HG02852 (cell line): Measurements from ENCODE around the gene PHLPP1.

Source experiments
- ATAC-seq: cut with Tn5 transposase; IDR thresholded peaks from one replicate; pipeline ENCODE4 v1.9.1; 2021; ENCODE audit warnings: mild to moderate bottlenecking, moderate library complexity; ENCODE audit not compliant: unreplicated experiment

Gene PHLPP1

GRCh38 chr18:62998443-62998842 is 283.1 kb downstream of the PHLPP1 start:
- no peak for ATAC-seq

GRCh38 chr18:62999392-62999791 is 284.1 kb downstream of the PHLPP1 start:
- no peak for ATAC-seq

DNA sequence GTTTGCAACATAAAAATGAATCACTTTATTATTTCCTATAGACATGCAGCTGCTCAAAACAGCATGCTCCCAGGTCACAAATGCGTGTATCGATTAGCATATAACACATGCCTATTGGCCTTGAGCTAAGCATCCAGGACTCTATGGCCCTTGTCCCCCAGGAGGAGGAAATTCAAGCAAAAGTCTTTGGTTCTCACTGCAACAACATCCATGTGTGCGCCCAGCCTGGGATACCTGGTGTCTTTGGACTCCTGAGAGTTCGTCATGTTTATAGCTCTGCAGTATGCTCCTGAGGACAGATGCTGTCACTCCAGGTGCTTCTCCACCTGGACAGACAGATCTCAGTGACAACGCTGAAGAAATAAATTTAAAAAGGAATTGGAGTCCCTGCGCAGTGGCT is 284.6 kb downstream of the PHLPP1 start:
- no peak for ATAC-seq

DNA sequence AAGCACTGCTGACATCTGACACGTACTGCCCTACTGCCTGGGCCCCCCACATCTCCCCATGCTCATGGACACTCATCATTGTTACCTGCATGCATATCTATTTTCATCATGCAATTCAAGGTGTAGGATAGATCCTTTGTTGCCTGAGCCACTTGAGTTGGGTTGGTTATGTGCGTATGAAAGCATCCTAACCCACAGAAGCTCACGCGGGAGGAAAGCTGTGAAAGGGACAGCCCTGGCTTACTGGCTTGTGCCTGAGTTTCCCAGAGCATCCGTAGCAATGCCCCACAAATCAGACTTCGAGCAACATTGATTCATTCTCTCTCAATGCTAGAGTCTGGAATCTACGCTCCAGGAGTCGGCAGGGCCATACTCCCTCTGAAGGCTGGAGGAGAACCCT is 285.5 kb downstream of the PHLPP1 start:
- ATAC-seq, result no peak

DNA sequence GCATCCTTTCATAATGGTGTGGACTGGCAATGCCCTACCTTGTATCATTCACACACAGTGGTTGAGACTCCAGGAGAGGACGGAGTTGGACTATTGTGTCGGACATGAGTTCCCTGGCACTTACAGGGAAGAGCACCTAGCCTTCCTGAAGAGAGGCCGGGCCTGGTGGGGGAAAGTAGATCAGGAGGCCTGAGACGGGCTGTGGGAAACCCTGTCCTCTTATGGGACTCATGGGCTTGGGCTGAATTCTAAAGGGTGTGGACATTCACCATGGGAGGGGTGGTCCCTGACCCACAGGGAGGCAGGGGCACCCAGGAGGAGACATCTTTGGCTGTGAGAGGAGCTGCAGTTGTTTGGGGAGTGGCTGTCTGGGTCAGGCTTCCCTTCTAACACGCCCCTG is 286.5 kb downstream of the PHLPP1 start:
- no peak for ATAC-seq

DNA sequence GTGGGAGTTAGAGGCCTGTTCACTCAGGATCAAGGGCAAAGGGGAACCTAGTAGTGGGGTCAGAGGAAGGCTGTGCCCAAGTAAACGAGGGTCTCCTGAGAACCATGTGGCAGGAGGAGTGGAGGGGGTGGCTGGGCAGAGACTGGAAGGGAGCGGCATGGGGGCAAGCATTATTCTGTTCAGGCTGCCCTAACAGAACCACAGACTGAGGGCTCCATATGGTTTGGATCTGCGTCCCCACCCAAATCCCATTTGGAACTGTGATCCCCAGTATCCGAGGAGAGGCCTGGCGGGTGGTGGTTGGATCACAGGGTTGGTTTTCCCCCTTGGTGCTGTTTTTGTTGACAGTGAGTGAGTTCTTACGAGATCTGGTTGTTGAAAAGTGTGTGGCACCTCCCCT is 287.0 kb downstream of the PHLPP1 start:
- ATAC-seq, result no peak

DNA sequence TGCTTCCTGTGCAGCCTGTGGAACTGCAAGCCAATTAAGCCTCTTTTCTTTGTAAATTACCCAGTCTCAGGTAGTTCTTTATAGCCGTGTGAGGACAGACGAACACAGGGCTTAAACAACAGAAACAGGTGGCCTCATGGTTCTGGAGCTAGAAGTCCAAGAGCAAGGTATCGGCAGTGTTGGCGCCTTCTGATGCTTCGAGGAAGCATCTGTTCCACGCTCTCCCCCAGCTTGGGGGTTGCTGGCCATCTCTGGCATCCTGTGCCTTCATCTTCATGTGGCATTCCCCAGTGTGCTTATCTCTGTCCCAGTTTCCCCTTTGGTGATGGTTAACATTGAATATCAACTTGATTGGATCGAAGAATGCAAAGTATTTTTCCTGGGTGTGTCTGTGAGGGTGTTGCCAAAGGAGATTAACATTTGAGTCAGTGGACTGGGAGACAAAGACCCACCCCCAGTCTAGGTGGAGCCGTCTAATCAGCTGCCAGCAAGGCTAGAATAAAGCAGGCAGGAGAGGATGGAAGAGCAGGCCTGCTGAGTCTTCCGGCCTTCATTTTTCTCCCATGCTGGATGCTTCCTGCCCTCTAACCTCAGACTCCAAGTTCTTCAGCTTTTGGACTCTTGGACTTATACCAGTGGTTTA is 287.6 kb downstream of the PHLPP1 start:
- no peak for ATAC-seq

- ATAC-seq, result no peak
These were observed 288.6 kb downstream of the PHLPP1 start for GRCh38 chr18:63003899-63004298.

DNA sequence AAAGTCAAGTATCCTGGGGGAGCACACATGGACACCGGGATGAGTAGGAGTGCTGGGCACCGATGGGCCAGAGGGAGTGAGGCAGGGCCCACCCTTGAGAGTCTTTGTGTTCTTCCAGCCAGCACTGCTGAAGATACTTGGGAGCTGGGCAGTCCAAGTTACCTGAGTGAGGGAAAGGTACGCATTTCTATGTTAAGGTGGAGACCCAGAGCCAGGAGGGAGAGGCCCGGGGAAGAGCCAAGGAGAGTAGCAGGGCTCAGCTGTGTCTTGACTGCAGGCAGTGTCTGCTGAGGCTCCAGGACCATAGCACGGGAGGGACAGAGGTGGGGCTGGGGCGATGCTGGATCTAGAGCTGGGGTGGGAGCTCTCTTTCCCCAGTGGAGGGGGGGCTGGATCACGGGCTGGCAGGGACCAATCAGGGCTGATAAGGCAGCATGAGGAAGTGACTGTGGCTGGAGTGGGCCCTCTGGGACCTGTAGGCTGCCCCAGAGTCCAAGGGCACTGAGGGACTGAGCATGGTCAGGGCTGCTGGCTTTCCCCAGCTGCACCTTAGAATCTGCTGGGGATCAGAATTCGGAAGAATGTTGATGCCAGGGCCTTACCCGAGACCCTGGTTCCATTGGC is 289.2 kb downstream of the PHLPP1 start:
- no peak for ATAC-seq

DNA sequence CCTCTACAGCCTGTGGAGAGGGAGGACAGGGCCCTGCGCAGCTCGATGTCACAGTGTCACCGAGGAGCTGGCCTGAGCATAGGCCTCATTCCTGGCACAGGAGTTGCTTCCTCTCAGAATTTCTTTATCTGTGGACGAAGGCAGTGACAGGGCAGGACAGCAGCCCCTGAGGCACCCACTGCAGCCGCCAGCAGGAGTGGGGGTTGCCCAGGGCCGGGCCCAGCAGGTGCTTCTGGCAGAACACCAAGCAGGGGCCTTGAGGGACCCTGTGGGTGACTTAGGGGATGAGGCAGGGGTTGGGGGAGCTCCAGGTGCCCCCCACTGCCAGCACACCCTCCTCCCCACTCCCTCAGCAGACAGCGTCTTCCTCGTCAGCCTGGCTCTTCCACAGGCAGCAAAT is 290.0 kb downstream of the PHLPP1 start:
- ATAC-seq, result no peak

DNA sequence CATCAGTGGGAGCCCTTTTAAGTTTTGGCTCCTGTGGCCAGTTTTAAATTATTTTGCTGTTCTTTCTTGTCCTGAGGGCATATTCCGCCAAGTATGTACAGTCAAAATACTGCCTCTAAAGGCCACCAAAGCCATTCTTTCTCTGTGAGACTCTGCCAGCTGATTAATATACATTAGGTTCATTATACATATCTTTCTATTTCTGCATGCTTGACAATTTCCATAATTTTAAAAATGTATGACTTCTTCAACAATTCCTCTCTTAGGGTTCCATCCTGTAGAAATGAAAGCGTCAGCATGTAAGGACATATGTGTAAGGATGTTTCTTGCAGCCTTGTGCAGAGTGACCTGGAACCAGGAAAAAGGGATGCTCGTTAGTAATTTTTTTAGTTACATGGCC is 291.9 kb downstream of the PHLPP1 start:
- ATAC-seq, result no peak

GRCh38 chr18:63016270-63016669 is 300.9 kb downstream of the PHLPP1 start:
- no peak for ATAC-seq

- no peak for ATAC-seq
These were observed 301.7 kb downstream of the PHLPP1 start for GRCh38 chr18:63017076-63017475.

- no peak for ATAC-seq
These were observed 302.6 kb downstream of the PHLPP1 start for GRCh38 chr18:63017977-63018376.

DNA sequence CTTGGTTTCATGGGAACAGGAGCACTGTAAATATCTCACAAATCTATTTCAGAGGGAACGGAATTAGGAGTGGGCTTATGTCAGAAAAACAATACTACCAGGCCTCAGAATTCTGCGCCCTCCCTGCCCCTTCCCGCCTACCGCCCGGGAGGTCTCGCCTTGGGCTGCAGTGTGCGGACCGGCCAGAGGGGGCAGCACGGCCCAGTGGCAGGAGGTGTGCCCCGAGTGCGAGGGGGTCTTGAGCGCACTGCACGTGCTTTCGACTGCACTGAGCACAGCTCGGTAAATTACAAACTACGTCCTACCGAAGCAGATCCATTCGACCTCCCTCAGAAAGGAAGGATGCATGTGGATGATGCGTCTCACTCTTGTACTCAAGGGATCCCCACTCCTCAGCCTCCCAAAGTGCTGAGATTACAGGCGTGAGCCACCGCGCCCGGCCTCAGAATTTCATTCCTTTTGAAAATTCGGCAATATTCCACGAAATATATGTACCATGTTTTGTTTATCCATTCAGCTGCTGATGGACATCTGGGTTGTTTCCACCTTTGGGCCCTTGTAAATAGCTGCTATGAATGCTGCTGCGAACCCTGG is 307.2 kb downstream of the PHLPP1 start:
- no peak for ATAC-seq

DNA sequence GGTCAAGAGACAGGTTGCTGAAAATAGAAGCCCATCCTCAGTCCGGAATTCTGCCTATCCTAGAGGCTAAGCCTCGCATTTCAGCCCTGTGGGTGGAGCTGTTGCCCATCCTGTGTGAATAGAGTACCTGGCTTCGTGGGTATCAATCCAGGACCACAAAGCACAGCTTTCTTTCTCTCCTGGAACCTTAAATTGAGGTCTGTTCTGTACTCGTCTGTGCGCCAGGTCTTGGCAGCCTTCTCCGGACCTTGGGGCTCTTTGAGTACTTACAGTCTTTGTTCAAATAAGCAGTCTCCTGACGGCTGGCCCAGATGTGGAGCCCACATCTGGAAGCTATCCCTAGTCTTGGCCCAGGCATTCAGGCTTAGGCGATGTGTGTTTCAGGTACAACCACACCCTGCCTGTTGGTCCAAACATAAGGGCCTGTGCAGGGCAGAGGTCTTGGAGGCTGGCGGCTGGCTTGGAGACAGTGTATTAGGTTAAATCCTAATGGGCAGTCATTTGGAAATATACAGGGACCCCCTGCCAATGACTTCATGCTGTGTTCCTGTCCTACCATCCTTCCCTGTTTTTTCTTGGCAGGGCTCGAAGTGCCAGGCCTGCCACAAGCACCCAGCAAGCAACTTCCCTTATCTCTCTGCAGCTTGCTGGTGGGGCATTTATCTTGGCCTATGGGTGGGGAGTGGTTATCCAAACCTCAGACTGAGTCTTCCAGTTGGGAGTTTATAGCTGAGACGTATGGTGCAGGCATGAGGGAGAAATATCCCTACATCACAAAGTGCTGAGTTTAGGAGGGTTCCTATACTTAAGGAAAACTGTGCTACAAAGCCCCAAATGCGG is 310.1 kb downstream of the PHLPP1 start:
- ATAC-seq, result no peak

- no peak for ATAC-seq
These were observed 313.0 kb downstream of the PHLPP1 start for GRCh38 chr18:63028380-63028779.
